WTC11 (cell line): ENCODE measurements around the gene ADGRL2. TPM values are rescaled to one million over a fixed set of nuclear protein-coding genes. Genes with fewer than 3 reads are reported as not detected.
A peak's percentile ranks its signal among the peaks of the same experiment; 100 is the strongest.

Source experiments
- ATAC-seq: fragments of 200-7000 bp; cut with Tn5 transposase; 2 replicates; pipeline ENCODE4 v1.10.0; 2021; ENCODE audit warnings: mild to moderate bottlenecking, moderate library complexity
- CTCF ChIA-PET: fragments of 300-600 bp; sonication (Branson Sonifier 250); formaldehyde crosslinking; loops from one replicate; lab custom pipeline; 2021; ENCODE audit warnings: antibody characterized with exemption; lab: Charles Lee
- POLR2A ChIA-PET: fragments of 350-600 bp; sonication (Branson Sonifier 250); formaldehyde crosslinking; loops from one replicate; lab custom pipeline; 2021; ENCODE audit warnings: antibody characterized with exemption; lab: Charles Lee
- DNase-seq: peaks from one replicate; pipeline ENCODE4 v3.0.0; 2021; ENCODE audit warnings: low spot score
- H3K27ac Mint-ChIP-seq: 2 replicates; pipeline ENCODE4 v1.8.0; 2021; ENCODE audit warnings: mixed read lengths
- H3K27me3 Mint-ChIP-seq: 2 replicates; pipeline ENCODE4 v1.8.0; 2021; ENCODE audit warnings: low read depth, mild to moderate bottlenecking, moderate library complexity, mixed read lengths
- H3K36me3 Mint-ChIP-seq: 2 replicates; pipeline ENCODE4 v1.8.0; 2021; ENCODE audit warnings: mixed read lengths
- H3K4me1 Mint-ChIP-seq: 2 replicates; pipeline ENCODE4 v1.8.0; 2022; ENCODE audit warnings: mixed read lengths
- H3K4me3 Mint-ChIP-seq: 2 replicates; pipeline ENCODE4 v1.8.0; 2021; ENCODE audit warnings: mild to moderate bottlenecking, moderate library complexity, mixed read lengths
- H3K9me3 Mint-ChIP-seq: 2 replicates; pipeline ENCODE4 v1.8.0; 2021; ENCODE audit warnings: mixed read lengths
- AR ChIP-seq: fragments of 250-450 bp; sonication (Bioruptor Pico); IDR thresholded peaks from 2 replicates; pipeline ENCODE4 v1.9.0; 2021; ENCODE audit warnings: mild to moderate bottlenecking
- ATF2 ChIP-seq: sonication (generic); formaldehyde crosslinking; IDR thresholded peaks from 2 replicates; pipeline ENCODE4 v1.8.1; 2022; ENCODE audit warnings: low read depth, missing genetic modification reagents, borderline replicate concordance
- ATF3 ChIP-seq: sonication (generic); formaldehyde crosslinking; conservative IDR thresholded peaks from 2 replicates; pipeline ENCODE4 v1.8.1; 2022; ENCODE audit warnings: mild to moderate bottlenecking, missing genetic modification reagents
- E2F5 ChIP-seq: sonication (generic); formaldehyde crosslinking; IDR thresholded peaks from 2 replicates; pipeline ENCODE4 v1.8.1; 2022; ENCODE audit warnings: mild to moderate bottlenecking, moderate library complexity, missing genetic modification reagents
- FOXK1 ChIP-seq: sonication (generic); formaldehyde crosslinking; IDR thresholded peaks from 2 replicates; pipeline ENCODE4 v1.8.0; 2022; ENCODE audit warnings: mild to moderate bottlenecking, moderate library complexity, missing genetic modification reagents
- FOXP4 ChIP-seq: sonication (generic); formaldehyde crosslinking; IDR thresholded peaks from 2 replicates; pipeline ENCODE4 v1.8.0; 2022; ENCODE audit warnings: mild to moderate bottlenecking, missing genetic modification reagents
- HMGA2 ChIP-seq: fragments of 250-450 bp; sonication (Bioruptor Pico); IDR thresholded peaks from 2 replicates; pipeline ENCODE4 v1.4.0; 2021; ENCODE audit warnings: mild to moderate bottlenecking, moderate library complexity
- HMGXB4 ChIP-seq: sonication (generic); formaldehyde crosslinking; IDR thresholded peaks from 2 replicates; pipeline ENCODE4 v1.8.1; 2023; ENCODE audit warnings: mild to moderate bottlenecking, moderate library complexity, missing genetic modification reagents
- JAZF1 ChIP-seq: fragments of 250-450 bp; sonication (Bioruptor Pico); IDR thresholded peaks from 2 replicates; pipeline ENCODE4 v1.9.0; 2021; ENCODE audit warnings: moderate library complexity, mild to moderate bottlenecking, inconsistent platforms
- MLX ChIP-seq: sonication (generic); formaldehyde crosslinking; IDR thresholded peaks from 2 replicates; pipeline ENCODE4 v1.8.1; 2023; ENCODE audit warnings: mild to moderate bottlenecking, missing genetic modification reagents, moderate library complexity
- NFYB ChIP-seq: sonication (generic); formaldehyde crosslinking; conservative IDR thresholded peaks from 2 replicates; pipeline ENCODE4 v1.8.0; 2022; ENCODE audit warnings: low read depth, missing genetic modification reagents
- NR2C2 ChIP-seq: sonication (generic); formaldehyde crosslinking; IDR thresholded peaks from 2 replicates; pipeline ENCODE4 v1.8.0; 2022; ENCODE audit warnings: mild to moderate bottlenecking, missing genetic modification reagents
- ZBTB43 ChIP-seq: sonication (generic); formaldehyde crosslinking; IDR thresholded peaks from 2 replicates; pipeline ENCODE4 v1.8.1; 2023; ENCODE audit warnings: mild to moderate bottlenecking, missing genetic modification reagents
- ZNF121 ChIP-seq: sonication (generic); formaldehyde crosslinking; IDR thresholded peaks from 2 replicates; pipeline ENCODE4 v1.8.0; 2023; ENCODE audit warnings: missing genetic modification reagents
- ZNF671 ChIP-seq: fragments of 250-450 bp; sonication (Bioruptor Pico); IDR thresholded peaks from 2 replicates; pipeline ENCODE4 v1.8.0; 2021; ENCODE audit warnings: mild to moderate bottlenecking
- total RNA-seq: library from RNA; stranded (reverse); gene quantifications from 3 replicates; pipeline ENCODE4 v1.2.3, GENCODE V29; 2021

The ADGRL2 gene
- total RNA-seq, 1 experiment from 2014 or later, result 71.6 TPM

- TF ChIP-seq FOXP4 (CRISPR knock-in tag), result no peak
- TF ChIP-seq E2F5 (CRISPR knock-in tag), result no peak
- TF ChIP-seq ATF3 (CRISPR knock-in tag), result no peak
- TF ChIP-seq MLX (CRISPR knock-in tag), result no peak
- no peak for TF ChIP-seq HMGXB4
- TF ChIP-seq HMGA2 (CRISPR knock-in tag), result no peak
- TF ChIP-seq, all 79 proteins: peak for 0
These were observed 74.2 kb downstream of the ADGRL2 start (continued) for GRCh38 chr1:81874940-81875339.

- ATAC-seq, result peak; percentile 23; the same call in 1 of the 2 replicates
- POLR2A ChIA-PET, result no interaction called here
- Mint-ChIP-seq H3K27ac (0 out of 2 replicates have a peak overlapping the region, but pooled peaks have one; percentile 10), H3K27me3 (no peaks in the 10 kb centered on the region)
- DNase-seq, result no peak
- no peak for TF ChIP-seq ZBTB43 (CRISPR knock-in tag)
- TF ChIP-seq NFYB (CRISPR knock-in tag), result no peak
- no peak for TF ChIP-seq ZNF121 (CRISPR knock-in tag)
- no peak for TF ChIP-seq JAZF1 (CRISPR knock-in tag)
- TF ChIP-seq NR2C2 (CRISPR knock-in tag), result no peak
- no peak for TF ChIP-seq FOXK1 (CRISPR knock-in tag)
- TF ChIP-seq ATF2 (CRISPR knock-in tag), result no peak
- TF ChIP-seq AR (CRISPR knock-in tag), result no peak
- TF ChIP-seq ZNF671 (CRISPR knock-in tag), result no peak
- TF ChIP-seq, all 79 proteins: peak for 0
- peaks cover 89% of the 10 kb centered on the region for H3K4me1 Mint-ChIP-seq
- no peaks in the 10 kb centered on the region for H3K36me3 Mint-ChIP-seq
- CTCF ChIA-PET, result no interaction called here
- H3K4me3 Mint-ChIP-seq, result no peak overlapping the region
- no peaks in the 10 kb centered on the region for H3K9me3 Mint-ChIP-seq
These were observed 76.4 kb downstream of the ADGRL2 start for GRCh38 chr1:81876901-81877733.
